GM12878 (cell line): Measurements from ENCODE around the gene LANCL2. TPM values are rescaled to one million over a fixed set of nuclear protein-coding genes. Genes with fewer than 3 reads are reported as not detected.

Experiments
- BACH1 ChIP-seq: fragments of 450-650 bp; IDR thresholded peaks from 2 replicates; pipeline ENCODE4 v1.6.1; 2017; ENCODE audit warnings: mild to moderate bottlenecking, borderline replicate concordance
- BRCA1 ChIP-seq: IDR thresholded peaks from 2 replicates; pipeline ENCODE4 v1.6.1; 2011; ENCODE audit warnings: low read depth, low read length, improper control_type of control experiment
- CHD2 ChIP-seq: IDR thresholded peaks from 2 replicates; pipeline ENCODE4 v1.6.1; 2011; ENCODE audit warnings: low read depth, low read length, improper control_type of control experiment, borderline replicate concordance
- CREB1 ChIP-seq: IDR thresholded peaks from 2 replicates; pipeline ENCODE4 v1.6.1; 2012; ENCODE audit warnings: low read depth, mild to moderate bottlenecking, inconsistent platforms
- KAT2A ChIP-seq: conservative IDR thresholded peaks from 2 replicates; pipeline ENCODE4 v1.6.1; 2011; ENCODE audit warnings: low read depth, low read length; ENCODE audit not compliant: control insufficient read depth
- NFIC ChIP-seq: IDR thresholded peaks from 2 replicates; pipeline ENCODE4 v1.6.1; 2012; ENCODE audit warnings: low read depth, mild to moderate bottlenecking, inconsistent platforms, low read length, moderate library complexity
- NFYA ChIP-seq: IDR thresholded peaks from 2 replicates; pipeline ENCODE4 v1.6.1; 2011; ENCODE audit warnings: low read depth, mild to moderate bottlenecking, low read length, improper control_type of control experiment, borderline replicate concordance
- POLR2A ChIP-seq: IDR thresholded peaks from 2 replicates; pipeline ENCODE4 v1.6.1; 2011; ENCODE audit warnings: low read depth, mild to moderate bottlenecking, low read length
- POU2F2 ChIP-seq: IDR thresholded peaks from 3 replicates; pipeline ENCODE4 v1.6.1; 2011; ENCODE audit warnings: low read depth, mild to moderate bottlenecking, low read length, borderline replicate concordance
- RCOR1 ChIP-seq: conservative IDR thresholded peaks from 2 replicates; pipeline ENCODE4 v1.6.1; 2012; ENCODE audit warnings: low read depth, low read length, improper control_type of control experiment
- REST ChIP-seq: IDR thresholded peaks from 2 replicates; pipeline ENCODE4 v1.6.1; 2012; ENCODE audit warnings: mild to moderate bottlenecking, low read depth, low read length
- SIX5 ChIP-seq: IDR thresholded peaks from 2 replicates; pipeline ENCODE4 v1.6.1; 2011; ENCODE audit warnings: mild to moderate bottlenecking, low read depth, low read length, moderate library complexity; ENCODE audit not compliant: severe bottlenecking
- ZNF274 ChIP-seq: IDR thresholded peaks from one replicate; pipeline ENCODE4 v1.8.0; 2011; ENCODE audit not compliant: insufficient read length, insufficient read depth
- ZNF384 ChIP-seq: IDR thresholded peaks from 2 replicates; pipeline ENCODE4 v1.6.1; 2012; ENCODE audit warnings: low read depth, mild to moderate bottlenecking, low read length, improper control_type of control experiment, borderline replicate concordance
- polyA plus RNA-seq, 11 experiments: library from polyadenylated mRNA; depleted of rRNA in 4 of 11; unstranded in 6 of 11; stranded (reverse) in 5 of 11; fragments of >200 nt; fragmentation: Nextera tagmentation in 4 of 11; fragmentation: Illumina TruSeq in 1 of 11; extraction: Ambion mirVana in 4 of 11; extraction: Trizol in 1 of 11; gene quantifications; 1 replicate in 1 of 11; 2 replicates in 10 of 11; pipeline versions ENCODE4 v1.2.1 to v1.2.3, GENCODE V29; 2011 to 2016; ENCODE audit warnings: inconsistent platforms in 2 of 11, missing spikeins in 2 of 11, low read depth in 1 of 11
- total RNA-seq, 4 experiments: library from RNA; depleted of rRNA in 3 of 4; stranded (reverse); fragments of >200 nt in 3 of 4; fragmentation: Illumina TruSeq in 1 of 4; extraction: Trizol in 1 of 4; gene quantifications; 2 replicates each; pipeline versions ENCODE4 v1.2.1 to v1.2.3, GENCODE V29; 2013 to 2021
- TF ChIP-seq, protein P1 (sequence below): fragments of 450-650 bp; IDR thresholded peaks from 2 replicates; pipeline ENCODE4 v1.6.1; 2017; ENCODE audit warnings: mild to moderate bottlenecking, moderate library complexity
- TF ChIP-seq, protein P2 (sequence below): fragments of 450-650 bp; formaldehyde crosslinking; IDR thresholded peaks from 2 replicates; pipeline ENCODE4 v1.4.0; 2020; ENCODE audit warnings: mild to moderate bottlenecking, moderate library complexity

Gene LANCL2
- total and polyA plus RNA-seq, 10 of the 15 experiments (the other 5 are each of a cell fraction or from before 2014, with no cell fraction given) = 8.1 to 28.6 (median 16.4) TPM

DNA sequence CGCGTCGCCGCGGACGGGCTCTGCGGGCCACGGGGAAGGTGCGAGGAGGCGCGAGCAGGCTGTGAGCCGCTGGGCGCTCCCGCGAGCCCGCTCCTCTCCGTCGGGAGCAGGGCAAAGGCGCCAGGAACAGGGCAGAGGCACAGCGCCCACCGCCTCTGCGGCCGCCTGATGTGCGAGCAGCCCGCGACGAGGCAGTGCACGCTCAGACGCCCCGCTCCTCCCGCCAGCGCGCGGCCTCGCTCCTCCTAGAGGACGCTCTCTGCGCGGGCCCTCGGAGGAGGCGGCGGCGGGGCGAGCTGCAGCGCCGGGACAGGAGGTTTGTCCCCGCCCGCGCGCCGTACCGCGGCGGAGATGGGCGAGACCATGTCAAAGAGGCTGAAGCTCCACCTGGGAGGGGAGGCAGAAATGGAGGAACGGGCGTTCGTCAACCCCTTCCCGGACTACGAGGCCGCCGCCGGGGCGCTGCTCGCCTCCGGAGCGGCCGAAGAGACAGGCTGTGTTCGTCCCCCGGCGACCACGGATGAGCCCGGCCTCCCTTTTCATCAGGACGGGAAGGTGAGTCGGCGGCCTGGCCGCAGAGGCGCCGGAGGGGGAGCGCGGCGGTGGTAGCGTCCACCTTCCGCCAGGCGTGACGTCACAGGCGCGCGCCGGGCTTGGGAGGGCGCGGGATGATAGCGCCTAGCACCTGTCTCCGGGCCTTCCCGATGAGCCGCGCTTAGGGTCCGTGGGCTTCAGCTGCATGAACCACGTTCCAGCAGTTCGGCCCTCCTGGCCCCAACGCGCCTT is 731 bp downstream of the LANCL2 start (continued):
- no peak for TF ChIP-seq REST
- TF ChIP-seq POU2F2 = peak; percentile 62; the same call in 1 of the 3 replicates
- no peak for TF ChIP-seq ZNF274
- TF ChIP-seq, protein P1, sequence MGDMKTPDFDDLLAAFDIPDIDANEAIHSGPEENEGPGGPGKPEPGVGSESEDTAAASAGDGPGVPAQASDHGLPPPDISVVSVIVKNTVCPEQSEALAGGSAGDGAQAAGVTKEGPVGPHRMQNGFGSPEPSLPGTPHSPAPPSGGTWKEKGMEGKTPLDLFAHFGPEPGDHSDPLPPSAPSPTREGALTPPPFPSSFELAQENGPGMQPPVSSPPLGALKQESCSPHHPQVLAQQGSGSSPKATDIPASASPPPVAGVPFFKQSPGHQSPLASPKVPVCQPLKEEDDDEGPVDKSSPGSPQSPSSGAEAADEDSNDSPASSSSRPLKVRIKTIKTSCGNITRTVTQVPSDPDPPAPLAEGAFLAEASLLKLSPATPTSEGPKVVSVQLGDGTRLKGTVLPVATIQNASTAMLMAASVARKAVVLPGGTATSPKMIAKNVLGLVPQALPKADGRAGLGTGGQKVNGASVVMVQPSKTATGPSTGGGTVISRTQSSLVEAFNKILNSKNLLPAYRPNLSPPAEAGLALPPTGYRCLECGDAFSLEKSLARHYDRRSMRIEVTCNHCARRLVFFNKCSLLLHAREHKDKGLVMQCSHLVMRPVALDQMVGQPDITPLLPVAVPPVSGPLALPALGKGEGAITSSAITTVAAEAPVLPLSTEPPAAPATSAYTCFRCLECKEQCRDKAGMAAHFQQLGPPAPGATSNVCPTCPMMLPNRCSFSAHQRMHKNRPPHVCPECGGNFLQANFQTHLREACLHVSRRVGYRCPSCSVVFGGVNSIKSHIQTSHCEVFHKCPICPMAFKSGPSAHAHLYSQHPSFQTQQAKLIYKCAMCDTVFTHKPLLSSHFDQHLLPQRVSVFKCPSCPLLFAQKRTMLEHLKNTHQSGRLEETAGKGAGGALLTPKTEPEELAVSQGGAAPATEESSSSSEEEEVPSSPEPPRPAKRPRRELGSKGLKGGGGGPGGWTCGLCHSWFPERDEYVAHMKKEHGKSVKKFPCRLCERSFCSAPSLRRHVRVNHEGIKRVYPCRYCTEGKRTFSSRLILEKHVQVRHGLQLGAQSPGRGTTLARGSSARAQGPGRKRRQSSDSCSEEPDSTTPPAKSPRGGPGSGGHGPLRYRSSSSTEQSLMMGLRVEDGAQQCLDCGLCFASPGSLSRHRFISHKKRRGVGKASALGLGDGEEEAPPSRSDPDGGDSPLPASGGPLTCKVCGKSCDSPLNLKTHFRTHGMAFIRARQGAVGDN = peak; percentile 71
- TF ChIP-seq POLR2A = peak; percentile 93
- TF ChIP-seq KAT2A = no peak
- TF ChIP-seq NFIC = peak; percentile 35; the same call in 1 of the 2 replicates
- TF ChIP-seq SIX5 = peak; percentile 55
- TF ChIP-seq ZNF384 = no peak
- peak; percentile 60; the same call in 1 of the 2 replicates for TF ChIP-seq BRCA1
- TF ChIP-seq, protein P2, sequence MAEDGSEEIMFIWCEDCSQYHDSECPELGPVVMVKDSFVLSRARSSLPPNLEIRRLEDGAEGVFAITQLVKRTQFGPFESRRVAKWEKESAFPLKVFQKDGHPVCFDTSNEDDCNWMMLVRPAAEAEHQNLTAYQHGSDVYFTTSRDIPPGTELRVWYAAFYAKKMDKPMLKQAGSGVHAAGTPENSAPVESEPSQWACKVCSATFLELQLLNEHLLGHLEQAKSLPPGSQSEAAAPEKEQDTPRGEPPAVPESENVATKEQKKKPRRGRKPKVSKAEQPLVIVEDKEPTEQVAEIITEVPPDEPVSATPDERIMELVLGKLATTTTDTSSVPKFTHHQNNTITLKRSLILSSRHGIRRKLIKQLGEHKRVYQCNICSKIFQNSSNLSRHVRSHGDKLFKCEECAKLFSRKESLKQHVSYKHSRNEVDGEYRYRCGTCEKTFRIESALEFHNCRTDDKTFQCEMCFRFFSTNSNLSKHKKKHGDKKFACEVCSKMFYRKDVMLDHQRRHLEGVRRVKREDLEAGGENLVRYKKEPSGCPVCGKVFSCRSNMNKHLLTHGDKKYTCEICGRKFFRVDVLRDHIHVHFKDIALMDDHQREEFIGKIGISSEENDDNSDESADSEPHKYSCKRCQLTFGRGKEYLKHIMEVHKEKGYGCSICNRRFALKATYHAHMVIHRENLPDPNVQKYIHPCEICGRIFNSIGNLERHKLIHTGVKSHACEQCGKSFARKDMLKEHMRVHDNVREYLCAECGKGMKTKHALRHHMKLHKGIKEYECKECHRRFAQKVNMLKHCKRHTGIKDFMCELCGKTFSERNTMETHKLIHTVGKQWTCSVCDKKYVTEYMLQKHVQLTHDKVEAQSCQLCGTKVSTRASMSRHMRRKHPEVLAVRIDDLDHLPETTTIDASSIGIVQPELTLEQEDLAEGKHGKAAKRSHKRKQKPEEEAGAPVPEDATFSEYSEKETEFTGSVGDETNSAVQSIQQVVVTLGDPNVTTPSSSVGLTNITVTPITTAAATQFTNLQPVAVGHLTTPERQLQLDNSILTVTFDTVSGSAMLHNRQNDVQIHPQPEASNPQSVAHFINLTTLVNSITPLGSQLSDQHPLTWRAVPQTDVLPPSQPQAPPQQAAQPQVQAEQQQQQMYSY (CRISPR knock-in tag) = no peak
- no peak for TF ChIP-seq RCOR1
- TF ChIP-seq BACH1 = peak; percentile 22; the same call in 1 of the 2 replicates
- TF ChIP-seq CREB1 = peak; percentile 99
- no peak for TF ChIP-seq NFYA
- TF ChIP-seq CHD2 = peak; percentile 20
